Measurements from ENCODE around the gene MTCH1.

- TF ChIP-seq CTCF (IDR thresholded peaks at IDR 0.05 in 4 of 5, conservative IDR thresholded peaks at IDR 0.05 in 1 of 5) (no peak), POLR2A (IDR thresholded peaks at IDR 0.05) (no peak)
Measured at GRCh38 chr6:37006793-37007339, 20.9 kb upstream of the MTCH1 start.

All from gastrocnemius medialis (tissue), 4 donors.